Natural killer cell (primary cell): ENCODE results near the gene PRKCD. TPM values are rescaled to one million over a fixed set of nuclear protein-coding genes. Genes with fewer than 3 reads are reported as not detected.
A peak's percentile ranks its signal among the peaks of the same experiment; 100 is the strongest.

Source experiments
- ATAC-seq, 3 donors: fragments of 150-1000 bp in 2 of 3; fragments of 200-7000 bp in 1 of 3; cut with Tn5 transposase; 1 replicate in 1 of 3; 2 replicates in 2 of 3; pipeline ENCODE4 v1.10.0; 2021; ENCODE audit warnings: mild to moderate bottlenecking in 2 of 3, moderate library complexity in 2 of 3
- DNase-seq, 2 donors: peaks; one replicate each; pipeline versions ENCODE4 v3.0.0 to v3.0.0-alpha.2; 2013 to 2021; ENCODE audit warnings: mixed read lengths in 1 of 2
- H3K27ac ChIP-seq: one replicate; pipeline ENCODE4 v1.5.1; 2013; ENCODE audit warnings: mild to moderate bottlenecking, low read length
- H3K27me3 ChIP-seq: one replicate; pipeline ENCODE4 v1.6.1; 2013; ENCODE audit warnings: low read length; ENCODE audit not compliant: control insufficient read depth, insufficient read depth
- H3K36me3 ChIP-seq: one replicate; pipeline ENCODE4 v1.6.1; 2013; ENCODE audit warnings: low read length; ENCODE audit not compliant: control insufficient read depth, insufficient read depth
- H3K4me1 ChIP-seq: one replicate; pipeline ENCODE4 v1.6.1; 2013; ENCODE audit warnings: low read length; ENCODE audit not compliant: control insufficient read depth, insufficient read depth
- H3K4me3 ChIP-seq: one replicate; pipeline ENCODE4 v1.5.1; 2013; ENCODE audit warnings: low read length
- H3K9me3 ChIP-seq: one replicate; pipeline ENCODE4 v1.6.1; 2013; ENCODE audit warnings: low read length; ENCODE audit not compliant: control insufficient read depth, insufficient read depth
- H3K27ac Mint-ChIP-seq, 2 donors: one replicate each; pipeline ENCODE4 v1.8.0; 2022; ENCODE audit warnings: mild to moderate bottlenecking in 2 of 2, mixed read lengths in 2 of 2, moderate library complexity in 1 of 2
- H3K27me3 Mint-ChIP-seq, 2 donors: one replicate each; pipeline ENCODE4 v1.8.0; 2022; ENCODE audit warnings: low read depth in 2 of 2, mixed read lengths in 2 of 2
- H3K36me3 Mint-ChIP-seq: one replicate; pipeline ENCODE4 v1.8.0; 2022; ENCODE audit warnings: mixed read lengths
- H3K4me1 Mint-ChIP-seq, 2 donors: one replicate each; pipeline ENCODE4 v1.8.0; 2022; ENCODE audit warnings: mixed read lengths in 2 of 2
- H3K4me3 Mint-ChIP-seq: one replicate; pipeline ENCODE4 v1.8.0; 2022; ENCODE audit warnings: mild to moderate bottlenecking, moderate library complexity, mixed read lengths
- H3K9me3 Mint-ChIP-seq, 2 donors: one replicate each; pipeline ENCODE4 v1.8.0; 2022; ENCODE audit warnings: mixed read lengths in 2 of 2
- CTCF ChIP-seq: fragments of 200-600 bp; IDR thresholded peaks from one replicate; pipeline ENCODE4 v1.8.0; 2022; ENCODE audit warnings: antibody characterized with exemption
- WGBS: methylation state at CpG from one replicate; pipeline ENCODE4 v1.1.7; 2013; ENCODE audit warnings: missing lambda C conversion rate; ENCODE audit not compliant: insufficient coverage; 5-methylcytosine and 5-hydroxymethylcytosine counted together
- intact Hi-C: fragments of 100-400 bp; cut with micrococcal nuclease; formaldehyde crosslinking; loops from one replicate; pipeline ENCODE4 v1.14.2; 2022
- total RNA-seq, 4 donors: library from RNA; stranded (reverse); fragments of 120-200 nt in 1 of 4; gene quantifications; one replicate each; pipeline versions ENCODE4 v1.2.3 to v1.2.4, GENCODE V29; 2013 to 2022

Gene PRKCD
- total RNA-seq, 3 donors from 2014 or later (not counting 1 experiment from before 2014, with no cell fraction given), result 31.7 to 60.0 (median 36.3) TPM

DNA sequence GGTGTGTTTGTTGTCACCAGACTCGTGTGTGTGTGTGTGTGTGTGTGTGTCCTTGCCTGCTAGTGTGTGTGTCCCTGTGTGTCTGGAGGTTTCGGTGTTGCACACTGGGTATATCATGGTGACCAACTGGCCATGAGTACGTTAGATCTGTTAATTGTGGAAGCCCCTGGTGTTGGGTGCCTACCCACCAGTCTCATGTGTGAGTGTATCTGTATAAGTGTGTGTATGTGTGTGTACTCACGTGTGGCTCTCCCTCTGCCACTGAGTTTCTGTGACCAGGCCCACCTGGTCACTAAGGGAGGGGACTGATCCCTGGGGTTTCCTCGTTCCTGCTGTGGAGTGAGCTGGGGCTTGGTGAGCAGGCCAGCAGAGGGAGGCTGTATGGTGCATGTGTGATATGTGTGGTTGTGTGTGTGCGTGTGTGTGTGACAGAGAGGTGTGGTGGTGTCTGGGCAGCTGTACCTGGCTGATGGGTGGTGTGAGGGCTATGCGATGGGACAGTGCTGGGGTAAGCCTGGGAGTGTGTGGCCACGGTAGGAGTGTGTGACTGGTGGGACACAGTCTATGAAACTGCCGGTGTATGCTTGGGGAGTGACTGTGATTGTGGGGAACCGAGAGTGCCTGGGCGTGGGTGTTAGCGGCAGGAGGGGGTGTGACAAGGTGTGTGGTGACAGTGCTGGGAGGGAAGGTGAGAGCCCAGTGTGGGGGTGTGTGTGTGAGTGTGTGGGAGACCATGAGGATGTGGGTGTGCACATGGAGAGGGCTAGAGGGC, 1.8 kb downstream of the PRKCD start:
- peak; percentile 60 to 75 (median 73) for ATAC-seq
- Mint-ChIP-seq H3K27me3 (peaks cover 6 to 10% of the 10 kb centered on the region in 2 donors), H3K27ac (peak overlapping the region; percentile 76 to 94), H3K9me3 (no peaks in the 10 kb centered on the region), H3K4me3 (peak overlapping the region; percentile 85), H3K4me1 (peaks cover 38 to 62% of the 10 kb centered on the region in 2 donors), H3K36me3 (no peaks in the 10 kb centered on the region)
- no peaks in the 10 kb centered on the region for H3K27me3 ChIP-seq
- no peak for TF ChIP-seq CTCF
- peak; percentile 70 to 76 for DNase-seq
- H3K4me1 ChIP-seq, result peaks cover 77% of the 10 kb centered on the region
- intact Hi-C loops, result loop anchor here (1.0 to 5.0 kb wide), 2 partner anchors 33 to 34 kb away; partner anchors contain the start of gene RFT1
- peak overlapping the region; percentile 71 for H3K27ac ChIP-seq
- H3K4me3 ChIP-seq, result peak overlapping the region; percentile 45
- H3K9me3 ChIP-seq, result no peaks in the 10 kb centered on the region
- WGBS, result 14% methylated on average over 12 of the region's 12 CpGs
- H3K36me3 ChIP-seq, result no peaks in the 10 kb centered on the region

- ATAC-seq, result peak in 2 of 3 donors; percentile 4 to 27
- no peak for TF ChIP-seq CTCF
- 52% methylated on average over 4 of the region's 6 CpGs for WGBS
- no peaks in the 10 kb centered on the region for H3K36me3 Mint-ChIP-seq
- H3K4me1 Mint-ChIP-seq, result peaks cover 46 to 70% of the 10 kb centered on the region in 2 donors
- DNase-seq, result peak in 1 of 2 donors; percentile 24
- H3K9me3 Mint-ChIP-seq, result no peaks in the 10 kb centered on the region
- intact Hi-C loops, result loop anchor here (1.0 to 5.0 kb wide), 2 partner anchors 33 to 34 kb away; partner anchors contain the start of gene RFT1
- no peak overlapping the region for H3K4me3 ChIP-seq
- H3K4me1 ChIP-seq, result peaks cover 79% of the 10 kb centered on the region
- H3K27me3 Mint-ChIP-seq, result peaks cover 1 to 4% of the 10 kb centered on the region in 2 donors
- no peaks in the 10 kb centered on the region for H3K27me3 ChIP-seq
- H3K4me3 Mint-ChIP-seq, result peak overlapping the region; percentile 85
- H3K27ac Mint-ChIP-seq, result peak overlapping the region; percentile 76 to 94
- no peaks in the 10 kb centered on the region for H3K9me3 ChIP-seq
- H3K27ac ChIP-seq, result peak overlapping the region; percentile 71
- no peaks in the 10 kb centered on the region for H3K36me3 ChIP-seq
These were observed 2.7 kb downstream of the PRKCD start for GRCh38 chr3:53163444-53164387.

- Histone ChIP-seq H3K27me3 (no peaks in the 10 kb centered on the region), H3K9me3 (no peaks in the 10 kb centered on the region), H3K36me3 (no peaks in the 10 kb centered on the region), H3K4me1 (peaks cover 87% of the 10 kb centered on the region), H3K27ac (no peak overlapping the region), H3K4me3 (no peak overlapping the region)
- Mint-ChIP-seq H3K27me3 (no peaks in the 10 kb centered on the region), H3K36me3 (no peaks in the 10 kb centered on the region), H3K4me1 (peaks cover 55 to 81% of the 10 kb centered on the region in 2 donors), H3K4me3 (no peak overlapping the region), H3K27ac (no peak overlapping the region), H3K9me3 (no peaks in the 10 kb centered on the region)
- intact Hi-C loops, result loop anchor here (5.0 kb wide), 1 partner anchor 32 kb away; no protein-coding TSS in a partner anchor
- no peak for DNase-seq
- WGBS, result 88% methylated on average over 9 of the region's 9 CpGs
- no peak for TF ChIP-seq CTCF
- no peak for ATAC-seq
These were observed 3.9 kb downstream of the PRKCD start for GRCh38 chr3:53164911-53165310.
